Measurements from ENCODE around the gene PRR29. TPM values are rescaled to one million over a fixed set of nuclear protein-coding genes. Genes with fewer than 3 reads are reported as not detected.
"Not testable (repeated sequence)": the region's sequence is repeated elsewhere in the genome, so short reads cannot be mapped to it uniquely, and the experiment has no call there.

Gene PRR29
- total RNA-seq, 1 donor from 2014 or later: 0.08 TPM

DNA sequence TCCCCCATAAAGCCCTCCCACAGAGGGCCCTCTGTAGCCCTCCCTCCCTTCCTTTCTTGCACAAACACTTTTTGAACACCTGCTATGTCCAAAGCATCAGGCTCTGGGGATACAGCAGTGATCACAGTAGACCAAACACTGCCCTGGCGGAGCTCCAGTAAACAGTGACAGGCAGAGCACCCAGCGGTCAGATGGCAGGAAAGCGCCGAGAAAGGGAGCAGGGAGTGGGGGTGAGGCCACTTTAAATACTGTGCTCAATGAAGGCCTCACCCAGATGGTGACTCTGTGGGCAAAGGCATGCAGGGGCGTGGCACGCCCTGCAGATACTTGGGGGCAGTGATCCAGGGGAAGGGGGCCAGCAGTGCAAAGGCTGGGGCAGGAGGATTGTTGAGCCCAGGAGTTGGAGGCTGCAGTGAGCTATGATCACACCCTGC is 7.6 kb downstream of the PRR29 start:
- Histone ChIP-seq H3K27me3 (ENCODE audit: control insufficient read depth, insufficient read depth, low read length) (peaks cover 2% of the 10 kb centered on the region), H3K4me3 (ENCODE audit: low read depth, low read length) (no peak overlapping the region), H3K36me3 (ENCODE audit: control insufficient read depth, insufficient read depth, low read length) (no peaks in the 10 kb centered on the region)
- no peak for DNase-seq (ENCODE audit: low read depth)
- TF ChIP-seq, protein P1, sequence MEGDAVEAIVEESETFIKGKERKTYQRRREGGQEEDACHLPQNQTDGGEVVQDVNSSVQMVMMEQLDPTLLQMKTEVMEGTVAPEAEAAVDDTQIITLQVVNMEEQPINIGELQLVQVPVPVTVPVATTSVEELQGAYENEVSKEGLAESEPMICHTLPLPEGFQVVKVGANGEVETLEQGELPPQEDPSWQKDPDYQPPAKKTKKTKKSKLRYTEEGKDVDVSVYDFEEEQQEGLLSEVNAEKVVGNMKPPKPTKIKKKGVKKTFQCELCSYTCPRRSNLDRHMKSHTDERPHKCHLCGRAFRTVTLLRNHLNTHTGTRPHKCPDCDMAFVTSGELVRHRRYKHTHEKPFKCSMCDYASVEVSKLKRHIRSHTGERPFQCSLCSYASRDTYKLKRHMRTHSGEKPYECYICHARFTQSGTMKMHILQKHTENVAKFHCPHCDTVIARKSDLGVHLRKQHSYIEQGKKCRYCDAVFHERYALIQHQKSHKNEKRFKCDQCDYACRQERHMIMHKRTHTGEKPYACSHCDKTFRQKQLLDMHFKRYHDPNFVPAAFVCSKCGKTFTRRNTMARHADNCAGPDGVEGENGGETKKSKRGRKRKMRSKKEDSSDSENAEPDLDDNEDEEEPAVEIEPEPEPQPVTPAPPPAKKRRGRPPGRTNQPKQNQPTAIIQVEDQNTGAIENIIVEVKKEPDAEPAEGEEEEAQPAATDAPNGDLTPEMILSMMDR (IDR thresholded peaks at IDR 0.05; ENCODE audit: insufficient read depth, low read length, poor library complexity, severe bottlenecking): no peak

DNA sequence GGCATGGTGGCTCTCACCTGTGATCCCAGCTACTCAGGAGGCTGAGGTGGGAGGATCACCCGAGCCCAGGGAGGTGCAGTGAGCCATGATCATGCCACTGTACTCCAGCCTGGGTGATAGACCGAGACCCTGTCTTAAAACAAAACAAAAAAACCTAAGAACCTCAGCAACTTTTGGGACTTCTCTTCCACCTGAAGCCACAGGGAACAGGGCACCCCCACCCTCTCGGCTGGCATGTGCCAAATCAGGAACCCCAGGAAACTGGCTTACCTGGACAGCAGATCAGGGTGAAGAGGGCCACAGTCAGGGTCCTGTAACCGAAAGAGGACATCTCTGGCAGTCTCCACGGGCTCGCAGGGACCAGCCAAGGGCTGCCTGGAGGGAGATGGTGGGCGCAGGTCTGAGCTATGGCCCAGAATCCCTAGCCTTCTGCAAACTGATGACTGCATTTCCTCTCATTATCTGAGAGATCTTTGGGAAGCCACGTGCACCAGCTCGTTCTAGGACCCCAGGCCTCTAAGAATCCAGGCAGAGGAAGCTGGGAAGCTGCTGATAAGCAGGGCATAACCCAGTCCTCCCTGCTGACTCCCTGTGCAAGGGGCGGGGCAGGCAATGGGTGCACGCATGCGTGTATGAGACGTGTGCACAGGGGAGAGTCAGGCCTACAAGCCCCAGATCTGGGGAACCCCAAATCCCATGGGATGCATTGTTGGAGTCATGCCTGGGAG is 8.4 kb downstream of the PRR29 start:
- TF ChIP-seq, protein P1 (IDR thresholded peaks at IDR 0.05; ENCODE audit: insufficient read depth, low read length, poor library complexity, severe bottlenecking): no peak
- DNase-seq (ENCODE audit: low read depth): no peak
- H3K4me3 ChIP-seq (ENCODE audit: low read depth, low read length): no peak overlapping the region
- H3K36me3 ChIP-seq (ENCODE audit: control insufficient read depth, insufficient read depth, low read length): no peaks in the 10 kb centered on the region
- peaks cover 2% of the 10 kb centered on the region for H3K27me3 ChIP-seq (ENCODE audit: control insufficient read depth, insufficient read depth, low read length)

DNA sequence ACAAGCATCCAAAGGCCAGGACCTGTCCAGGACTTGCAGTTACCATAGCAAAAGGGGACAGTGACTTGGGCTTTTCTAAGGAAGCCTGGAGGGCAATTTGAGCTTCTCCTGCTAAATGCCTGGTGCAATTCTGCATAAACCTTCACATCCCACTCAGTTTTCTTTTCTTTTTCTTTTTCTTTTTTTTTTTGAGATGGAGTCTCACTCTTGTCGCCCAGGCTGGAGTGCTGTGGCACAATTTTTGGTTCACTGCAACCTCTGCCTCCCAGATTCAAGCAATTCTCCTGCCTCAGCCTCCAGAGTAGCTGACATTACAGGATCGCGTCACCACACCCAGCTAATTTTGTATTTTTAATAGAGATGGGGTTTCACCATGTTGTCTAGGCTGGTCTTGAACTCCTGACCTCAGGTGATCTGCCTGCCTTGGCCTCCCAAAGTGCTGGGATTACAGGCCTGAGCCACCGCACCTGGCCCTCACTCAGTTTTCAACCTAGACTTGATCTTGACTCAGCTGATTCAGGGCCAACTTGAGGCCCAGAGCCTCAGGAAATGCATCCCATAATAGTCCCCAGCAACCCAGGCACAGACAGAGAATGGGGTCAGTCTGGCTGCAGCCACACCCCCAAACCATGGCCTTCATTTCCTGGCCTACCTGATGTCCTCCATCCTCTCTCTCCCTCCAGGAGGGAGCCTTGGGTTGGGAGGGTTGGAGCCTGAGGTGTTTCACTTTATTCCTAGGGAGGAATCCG is 9.1 kb downstream of the PRR29 start:
- not testable (repeated sequence) for H3K27me3 ChIP-seq (ENCODE audit: control insufficient read depth, insufficient read depth, low read length); H3K36me3 ChIP-seq (ENCODE audit: control insufficient read depth, insufficient read depth, low read length); H3K4me3 ChIP-seq (ENCODE audit: low read depth, low read length); DNase-seq (ENCODE audit: low read depth)

DNA sequence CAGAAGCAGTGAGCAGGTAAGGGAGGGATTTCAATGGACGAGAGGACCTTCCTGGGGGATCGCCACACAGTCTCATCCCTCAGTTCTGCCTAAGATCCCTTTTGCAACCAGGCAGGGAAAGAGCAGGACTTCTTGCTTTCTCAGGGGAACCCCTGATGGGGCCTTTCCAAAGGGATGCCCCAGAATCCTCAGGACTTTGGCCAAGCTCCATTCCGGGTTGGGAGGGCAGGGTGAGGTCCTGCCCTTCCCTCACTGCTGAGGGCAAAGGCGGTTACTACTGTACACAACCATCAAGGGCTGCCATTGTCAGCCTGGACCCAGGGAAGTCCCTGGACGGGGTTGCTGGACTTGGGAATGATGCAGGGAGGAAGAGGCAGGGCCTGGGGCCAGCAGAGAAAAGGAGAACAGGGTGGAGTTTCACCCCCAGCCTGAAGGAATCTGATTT is 9.7 kb downstream of the PRR29 start:
- peaks cover 2% of the 10 kb centered on the region for H3K27me3 ChIP-seq (ENCODE audit: control insufficient read depth, insufficient read depth, low read length)
- no peaks in the 10 kb centered on the region for H3K36me3 ChIP-seq (ENCODE audit: control insufficient read depth, insufficient read depth, low read length)
- no peak overlapping the region for H3K4me3 ChIP-seq (ENCODE audit: low read depth, low read length)
- DNase-seq (ENCODE audit: low read depth): no peak
- TF ChIP-seq, protein P1 (IDR thresholded peaks at IDR 0.05; ENCODE audit: insufficient read depth, low read length, poor library complexity, severe bottlenecking): no peak

DNA sequence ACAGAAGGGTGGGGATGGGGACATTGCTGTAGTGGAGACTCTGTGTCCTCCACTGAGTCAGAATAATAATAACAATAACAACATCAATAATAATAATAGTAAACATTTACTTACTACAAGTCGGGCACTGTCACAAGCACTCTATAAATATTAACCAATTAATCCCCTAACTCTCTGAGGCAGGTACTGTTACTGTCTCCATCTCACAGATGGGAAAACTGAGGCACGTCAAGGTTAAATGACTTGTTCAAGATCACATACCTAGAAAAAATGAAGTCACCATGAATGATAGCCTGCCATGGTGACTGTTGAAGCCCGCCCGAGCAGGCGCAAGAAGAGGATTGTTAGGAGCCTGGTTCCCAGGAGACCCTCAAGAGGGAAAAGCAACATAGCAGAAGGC is 10.2 kb downstream of the PRR29 start:
- TF ChIP-seq, protein P1 (IDR thresholded peaks at IDR 0.05; ENCODE audit: insufficient read depth, low read length, poor library complexity, severe bottlenecking): no peak
- DNase-seq (ENCODE audit: low read depth): no peak
- no peak overlapping the region for H3K4me3 ChIP-seq (ENCODE audit: low read depth, low read length)
- no peaks in the 10 kb centered on the region for H3K36me3 ChIP-seq (ENCODE audit: control insufficient read depth, insufficient read depth, low read length)
- peaks cover 2% of the 10 kb centered on the region for H3K27me3 ChIP-seq (ENCODE audit: control insufficient read depth, insufficient read depth, low read length)

DNA sequence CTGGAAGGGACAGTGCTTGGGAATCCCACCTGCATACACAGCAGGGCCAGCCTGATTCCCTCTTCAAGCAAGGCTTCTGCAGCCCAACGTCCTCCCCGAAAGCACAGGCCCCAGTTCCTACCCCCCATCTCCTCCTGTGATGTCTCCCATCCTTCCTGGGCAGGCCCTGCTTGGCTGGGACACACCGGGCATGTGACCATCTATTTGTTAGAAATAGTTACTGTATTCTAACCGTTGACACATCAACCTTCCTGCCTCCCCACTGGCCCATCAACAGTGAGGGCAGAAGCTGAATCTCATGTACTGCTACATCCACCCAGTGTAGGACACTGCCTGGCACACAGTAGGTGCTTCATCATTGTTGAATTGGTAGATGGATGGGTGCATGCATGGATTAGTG is 10.7 kb downstream of the PRR29 start:
- TF ChIP-seq, protein P1 (IDR thresholded peaks at IDR 0.05; ENCODE audit: insufficient read depth, low read length, poor library complexity, severe bottlenecking): no peak
- no peak for DNase-seq (ENCODE audit: low read depth)
- Histone ChIP-seq H3K36me3 (ENCODE audit: control insufficient read depth, insufficient read depth, low read length) (no peaks in the 10 kb centered on the region), H3K27me3 (ENCODE audit: control insufficient read depth, insufficient read depth, low read length) (peaks cover 2% of the 10 kb centered on the region), H3K4me3 (ENCODE audit: low read depth, low read length) (no peak overlapping the region)

Data from kidney epithelial cell (primary cell).